ENCODE results near the gene TRABD. TPM values are rescaled to one million over a fixed set of nuclear protein-coding genes. Genes with fewer than 3 reads are reported as not detected.
"Not testable (repeated sequence)": the region's sequence is repeated elsewhere in the genome, so short reads cannot be mapped to it uniquely, and the experiment has no call there.

TRABD gene
- polyA plus RNA-seq = 31.8 and 37.9 TPM in 2 replicates
- 11.7 and 12.4 TPM in 2 replicates for polyA minus RNA-seq

GRCh38 chr22:50185375-50186087 is at the start of gene TRABD:
Gene TRABD (plus strand): TSS chr22:50185913. CDS start chr22:50193061, 7,148 bp downstream.
- Histone ChIP-seq H3K4me2 (ENCODE audit: low read length) (peak within 1 kb of the TSS; percentile 91), H3K9me3 (ENCODE audit: low read length) (no peaks in the 10 kb centered on the region), H3K79me2 (replicated peaks; ENCODE audit: insufficient read depth, low read length) (peaks cover 2% of the 10 kb centered on the region), H3K9ac (ENCODE audit: low read length) (peak within 1 kb of the TSS; percentile 62), H3K9me2 (ENCODE audit: insufficient read depth, low read length) (no peaks in the 10 kb centered on the region), H3K4me3 (ENCODE audit: low read length) (peak within 1 kb of the TSS; percentile 71), H3K27me3 (ENCODE audit: insufficient read depth, low read depth, low read length) (no peaks in the 10 kb centered on the region), H3F3A (ENCODE audit: insufficient read depth, low read length, poor library complexity, severe bottlenecking) (no peaks in the 10 kb centered on the region), H3K36me3 (ENCODE audit: insufficient read depth, low read length) (no peaks in the 10 kb centered on the region), H4K20me1 (ENCODE audit: insufficient read depth) (no peaks in the 10 kb centered on the region), H3K27ac (ENCODE audit: low read length) (no peak within 1 kb of the TSS), H2AFZ (ENCODE audit: low read depth, low read length) (no peak within 1 kb of the TSS)
- TF ChIP-seq SMC3 (conservative IDR thresholded peaks at IDR 0.05; ENCODE audit: poor library complexity) = no peak
- no peak for TF ChIP-seq REST (IDR thresholded peaks at IDR 0.05; ENCODE audit: borderline replicate concordance)
- no peak for TF ChIP-seq POLR2AphosphoS5 (IDR thresholded peaks at IDR 0.05)
- no peak for TF ChIP-seq TAF1 (IDR thresholded peaks at IDR 0.05; ENCODE audit: low read depth)
- no peak for TF ChIP-seq CTCF (IDR thresholded peaks at IDR 0.05; ENCODE audit: poor library complexity, severe bottlenecking)
- TF ChIP-seq RAD21 (conservative IDR thresholded peaks at IDR 0.05) = no peak
- no peak for TF ChIP-seq MXI1 (conservative IDR thresholded peaks at IDR 0.05; ENCODE audit: poor library complexity, severe bottlenecking)
- no peak for TF ChIP-seq EZH2 (IDR thresholded peaks at IDR 0.05; ENCODE audit: borderline replicate concordance, insufficient read depth, low read length, poor library complexity, severe bottlenecking)
- TF ChIP-seq EP300 (conservative IDR thresholded peaks at IDR 0.05; ENCODE audit: poor library complexity, severe bottlenecking) = no peak

GRCh38 chr22:50136581-50137015 is 49.1 kb upstream of the TRABD start:
- Histone ChIP-seq H3K4me2 (ENCODE audit: low read length) (no peak overlapping the region), H3K9me3 (ENCODE audit: low read length) (no peaks in the 10 kb centered on the region), H3K79me2 (replicated peaks; ENCODE audit: insufficient read depth, low read length) (no peaks in the 10 kb centered on the region), H3K9me2 (ENCODE audit: insufficient read depth, low read length) (no peaks in the 10 kb centered on the region), H3F3A (ENCODE audit: insufficient read depth, low read length, poor library complexity, severe bottlenecking) (no peaks in the 10 kb centered on the region), H2AFZ (ENCODE audit: low read depth, low read length) (no peak overlapping the region), H3K27ac (ENCODE audit: low read length) (no peak overlapping the region), H3K36me3 (ENCODE audit: insufficient read depth, low read length) (no peaks in the 10 kb centered on the region), H3K27me3 (ENCODE audit: insufficient read depth, low read depth, low read length) (no peaks in the 10 kb centered on the region), H4K20me1 (ENCODE audit: insufficient read depth) (no peaks in the 10 kb centered on the region), H3K4me3 (ENCODE audit: low read length) (no peak overlapping the region), H3K9ac (ENCODE audit: low read length) (no peak overlapping the region)
- no peak for TF ChIP-seq SMC3 (conservative IDR thresholded peaks at IDR 0.05; ENCODE audit: poor library complexity)
- TF ChIP-seq TAF1 (IDR thresholded peaks at IDR 0.05; ENCODE audit: low read depth) = no peak
- TF ChIP-seq CTCF (IDR thresholded peaks at IDR 0.05; ENCODE audit: poor library complexity, severe bottlenecking) = no peak
- no peak for TF ChIP-seq MXI1 (conservative IDR thresholded peaks at IDR 0.05; ENCODE audit: poor library complexity, severe bottlenecking)
- TF ChIP-seq EZH2 (IDR thresholded peaks at IDR 0.05; ENCODE audit: borderline replicate concordance, insufficient read depth, low read length, poor library complexity, severe bottlenecking) = no peak
- no peak for TF ChIP-seq POLR2AphosphoS5 (IDR thresholded peaks at IDR 0.05)
- TF ChIP-seq RAD21 (conservative IDR thresholded peaks at IDR 0.05) = no peak
- no peak for TF ChIP-seq REST (IDR thresholded peaks at IDR 0.05; ENCODE audit: borderline replicate concordance)
- TF ChIP-seq EP300 (conservative IDR thresholded peaks at IDR 0.05; ENCODE audit: poor library complexity, severe bottlenecking) = no peak

- H3K27me3 ChIP-seq (ENCODE audit: insufficient read depth, low read depth, low read length); H3K36me3 ChIP-seq (ENCODE audit: insufficient read depth, low read length); H2AFZ ChIP-seq (ENCODE audit: low read depth, low read length); H3K27ac ChIP-seq (ENCODE audit: low read length); H3K4me3 ChIP-seq (ENCODE audit: low read length); H3K9me3 ChIP-seq (ENCODE audit: low read length); H4K20me1 ChIP-seq (ENCODE audit: insufficient read depth); H3K9me2 ChIP-seq (ENCODE audit: insufficient read depth, low read length); H3K9ac ChIP-seq (ENCODE audit: low read length); H3F3A ChIP-seq (ENCODE audit: insufficient read depth, low read length, poor library complexity, severe bottlenecking); H3K79me2 ChIP-seq (replicated peaks; ENCODE audit: insufficient read depth, low read length); H3K4me2 ChIP-seq (ENCODE audit: low read length): not testable (repeated sequence)
These were observed 48.4 kb upstream of the TRABD start for GRCh38 chr22:50137277-50137676.

Data from neural cell (in vitro differentiated cells).